GM21515 (cell line): ENCODE measurements around the gene PLEKHG5.
"Not testable (repeated sequence)": the region's sequence is repeated elsewhere in the genome, so short reads cannot be mapped to it uniquely, and the experiment has no call there.

Experiments
- ATAC-seq: cut with Tn5 transposase; IDR thresholded peaks from one replicate; pipeline ENCODE4 v1.9.1; 2021; ENCODE audit not compliant: unreplicated experiment

The PLEKHG5 gene

GRCh38 chr1:6464915-6465314 is 26.6 kb downstream of the PLEKHG5 start:
- no peak for ATAC-seq

DNA sequence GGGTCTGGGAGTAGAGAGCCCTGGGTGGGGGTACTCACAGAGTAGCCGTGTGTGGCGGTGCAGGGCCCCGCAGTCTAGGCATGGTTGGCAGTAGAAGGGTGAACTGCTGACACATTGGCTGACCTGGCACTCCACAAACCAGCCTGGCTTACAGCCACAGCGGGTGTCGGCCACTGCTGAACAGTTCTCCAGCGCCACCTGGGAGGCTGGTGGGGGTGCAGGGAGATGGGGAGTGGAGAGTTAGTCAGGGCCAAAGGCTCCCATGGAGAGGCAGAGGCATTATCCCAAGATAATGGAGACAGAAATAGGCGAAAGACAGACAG is 27.0 kb downstream of the PLEKHG5 start:
- no peak for ATAC-seq

DNA sequence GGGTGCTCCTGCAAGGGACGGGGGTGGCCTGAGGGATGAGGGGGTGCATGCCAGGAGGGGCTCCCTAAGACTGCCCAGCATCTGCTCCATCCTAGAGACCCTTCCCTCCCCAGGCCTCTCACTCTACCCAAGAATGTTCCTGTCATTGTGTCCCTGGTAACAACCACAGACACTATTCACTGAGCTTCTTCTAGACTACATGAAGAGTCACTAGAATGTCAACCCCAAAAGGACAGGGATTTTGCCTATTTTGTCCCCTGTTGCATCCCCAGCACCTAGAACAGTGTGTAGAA is 28.4 kb downstream of the PLEKHG5 start:
- no peak for ATAC-seq

- no peak for ATAC-seq
Measured at GRCh38 chr1:6462412-6463119, 28.9 kb downstream of the PLEKHG5 start.

GRCh38 chr1:6461538-6462411 is 29.7 kb downstream of the PLEKHG5 start:
- no peak for ATAC-seq

DNA sequence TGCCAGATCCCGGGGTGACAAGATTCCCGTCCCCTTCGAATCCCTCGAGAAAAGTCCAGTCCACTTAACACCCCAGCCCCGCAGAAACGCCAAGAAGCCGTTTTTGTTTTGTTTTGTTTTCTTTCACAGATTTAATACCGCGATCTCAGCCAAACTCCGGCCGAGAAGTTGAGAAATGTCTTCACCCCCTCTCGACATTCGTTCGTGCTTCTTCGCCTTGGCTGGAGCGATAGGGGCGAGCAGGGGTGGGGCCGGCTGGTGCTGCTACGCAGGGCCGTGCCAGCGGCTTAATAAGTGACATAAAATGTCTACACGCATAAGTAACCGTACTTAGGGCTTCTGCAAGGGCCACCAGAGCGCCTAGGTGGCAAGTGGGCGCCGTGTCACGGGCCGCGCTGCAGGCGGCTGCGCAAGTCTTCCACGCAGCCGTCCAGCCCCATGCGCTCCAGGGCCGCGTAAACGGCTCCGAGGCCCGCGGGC is 30.4 kb downstream of the PLEKHG5 start:
- no peak for ATAC-seq

DNA sequence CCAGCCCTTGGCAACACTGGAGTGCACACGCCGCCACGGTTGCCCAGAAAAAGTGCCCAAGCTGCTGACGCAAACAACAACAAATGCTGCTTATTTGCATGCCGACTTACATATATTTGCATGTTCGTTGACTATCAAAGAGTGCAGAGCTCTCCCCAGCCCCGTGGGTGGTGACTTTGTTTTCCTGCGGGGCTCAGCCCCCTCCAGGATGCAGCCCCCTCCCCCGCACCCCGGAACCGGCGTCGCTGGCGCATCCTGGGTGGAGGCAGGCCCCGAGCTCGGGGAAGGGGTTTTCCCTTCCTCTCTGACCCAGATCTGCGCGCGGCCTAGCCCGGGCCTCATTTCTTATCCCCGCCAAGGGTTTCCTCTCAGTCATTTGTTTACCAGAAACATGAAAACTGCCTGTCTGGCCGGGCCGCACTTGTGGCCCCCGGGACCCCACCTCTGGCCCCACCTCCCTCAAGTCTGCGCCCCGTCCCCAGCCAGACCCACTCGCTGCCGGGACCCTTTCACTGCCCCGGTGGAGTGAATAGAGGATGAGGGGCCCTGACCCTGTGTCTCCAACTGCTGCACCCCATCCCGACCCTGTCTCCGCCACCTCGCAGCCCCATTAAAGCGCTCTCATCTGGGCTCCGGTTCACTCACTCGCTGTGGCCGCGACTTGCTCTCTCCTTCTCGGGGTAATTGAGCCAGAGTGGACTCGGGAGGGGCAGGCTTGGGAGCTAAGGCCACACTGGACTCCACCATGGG is 31.0 kb downstream of the PLEKHG5 start:
- ATAC-seq = no peak

GRCh38 chr1:6459850-6460265 is 31.6 kb downstream of the PLEKHG5 start:
- ATAC-seq = no peak

DNA sequence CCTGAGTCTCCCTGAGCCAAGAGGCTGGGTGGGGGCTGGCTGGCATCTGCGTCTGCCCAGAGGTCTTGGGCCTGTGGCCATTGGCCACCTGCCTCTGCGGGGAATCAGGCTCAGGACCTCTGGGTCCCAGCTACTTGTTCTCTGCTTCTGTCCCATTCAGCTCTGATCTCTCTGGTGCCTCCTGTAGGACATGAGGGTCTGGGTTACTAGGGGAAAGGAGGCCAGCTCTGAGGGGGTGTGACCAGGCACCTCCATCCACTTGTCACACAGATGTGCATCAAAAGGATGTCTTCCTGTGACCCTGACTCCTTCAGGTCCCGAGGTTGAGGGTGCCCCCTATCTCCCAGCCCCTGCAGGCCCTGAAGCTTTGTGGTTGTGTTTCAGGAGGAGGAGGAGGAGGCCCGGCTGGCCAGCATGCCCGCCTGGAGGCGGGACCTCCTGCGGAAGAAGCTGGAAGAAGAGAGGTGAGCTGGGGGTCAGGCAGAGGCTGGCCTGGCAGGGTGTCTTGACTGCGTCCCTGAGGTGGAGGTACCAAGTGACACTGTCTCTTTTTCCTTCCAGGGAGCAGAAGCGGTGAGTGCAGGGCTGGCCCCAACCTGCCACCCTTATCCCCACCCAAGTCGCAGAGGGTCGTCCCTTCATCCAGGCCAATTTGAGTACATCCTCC is 34.5 kb downstream of the PLEKHG5 start:
- no peak for ATAC-seq

- not testable (repeated sequence) for ATAC-seq
Measured at GRCh38 chr1:6455752-6456520, 35.5 kb downstream of the PLEKHG5 start.

DNA sequence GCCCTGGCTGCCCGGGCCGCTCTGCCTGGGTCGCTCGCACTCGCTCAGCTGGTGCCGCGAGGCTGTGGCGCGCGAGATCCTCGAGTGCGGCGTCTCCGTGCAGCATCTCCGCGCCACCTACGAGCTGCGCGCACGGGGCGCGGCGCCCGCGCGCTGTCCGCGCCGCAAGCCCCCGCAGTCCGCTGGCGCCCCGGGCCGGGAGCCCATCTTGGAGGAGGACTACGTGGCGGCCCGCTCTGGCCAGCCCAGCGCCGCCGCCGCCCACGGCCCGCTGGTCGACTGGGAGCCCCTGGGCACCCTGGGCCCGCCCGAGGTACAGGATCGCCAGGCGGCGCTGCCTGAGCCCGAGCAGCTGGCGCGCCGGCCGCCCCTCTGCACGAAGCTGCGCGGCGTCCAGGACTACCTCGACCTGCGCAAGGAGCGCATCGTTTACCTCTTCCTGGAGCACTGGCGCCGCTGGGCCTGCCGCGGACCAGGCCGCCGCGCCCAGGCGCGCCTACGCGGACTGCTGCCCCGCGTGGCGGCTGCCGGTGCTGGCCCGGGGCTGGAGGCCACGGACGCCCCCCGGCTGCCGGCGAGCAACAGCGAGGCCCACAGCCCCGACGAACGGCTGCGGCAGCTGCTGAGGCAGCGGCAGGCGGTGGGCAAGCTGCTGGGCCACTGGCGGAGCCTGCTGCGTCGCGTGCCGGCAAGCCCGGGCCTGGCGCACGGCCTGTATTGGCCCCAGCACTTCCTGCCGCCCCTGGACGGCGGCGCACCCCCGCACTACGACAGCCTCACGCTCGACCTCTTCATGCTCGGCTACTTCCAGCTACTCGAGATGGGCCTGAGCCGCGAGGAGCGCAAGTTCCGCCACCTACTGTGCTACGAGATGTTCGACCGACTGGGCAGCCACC is 36.4 kb downstream of the PLEKHG5 start:
- ATAC-seq = no peak

- not testable (repeated sequence) for ATAC-seq
Measured at GRCh38 chr1:6453895-6454855, 37.3 kb downstream of the PLEKHG5 start.

GRCh38 chr1:6450943-6451373 is 40.5 kb downstream of the PLEKHG5 start:
- no peak for ATAC-seq

DNA sequence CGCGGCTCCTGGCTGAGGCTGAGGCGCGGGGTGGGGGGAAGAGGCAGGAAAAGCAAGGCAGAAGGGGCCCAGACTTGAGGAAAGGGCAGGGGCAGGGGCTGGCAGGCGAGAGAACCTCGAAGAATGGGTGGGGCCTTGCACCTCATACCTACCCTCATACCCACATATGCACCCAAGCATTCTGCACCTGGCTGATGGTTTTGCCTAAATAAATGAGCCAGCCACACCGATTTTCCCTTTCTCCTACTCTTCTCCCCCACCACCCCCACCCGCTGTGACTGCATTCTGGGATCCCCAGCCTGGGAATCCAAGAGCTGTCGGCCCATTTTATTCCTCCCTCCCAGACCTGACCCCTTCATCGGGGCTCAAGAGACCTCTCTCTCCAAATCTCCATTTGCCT is 41.0 kb downstream of the PLEKHG5 start:
- not testable (repeated sequence) for ATAC-seq

- ATAC-seq = no peak
Measured at GRCh38 chr1:6450005-6450450, 41.4 kb downstream of the PLEKHG5 start.

DNA sequence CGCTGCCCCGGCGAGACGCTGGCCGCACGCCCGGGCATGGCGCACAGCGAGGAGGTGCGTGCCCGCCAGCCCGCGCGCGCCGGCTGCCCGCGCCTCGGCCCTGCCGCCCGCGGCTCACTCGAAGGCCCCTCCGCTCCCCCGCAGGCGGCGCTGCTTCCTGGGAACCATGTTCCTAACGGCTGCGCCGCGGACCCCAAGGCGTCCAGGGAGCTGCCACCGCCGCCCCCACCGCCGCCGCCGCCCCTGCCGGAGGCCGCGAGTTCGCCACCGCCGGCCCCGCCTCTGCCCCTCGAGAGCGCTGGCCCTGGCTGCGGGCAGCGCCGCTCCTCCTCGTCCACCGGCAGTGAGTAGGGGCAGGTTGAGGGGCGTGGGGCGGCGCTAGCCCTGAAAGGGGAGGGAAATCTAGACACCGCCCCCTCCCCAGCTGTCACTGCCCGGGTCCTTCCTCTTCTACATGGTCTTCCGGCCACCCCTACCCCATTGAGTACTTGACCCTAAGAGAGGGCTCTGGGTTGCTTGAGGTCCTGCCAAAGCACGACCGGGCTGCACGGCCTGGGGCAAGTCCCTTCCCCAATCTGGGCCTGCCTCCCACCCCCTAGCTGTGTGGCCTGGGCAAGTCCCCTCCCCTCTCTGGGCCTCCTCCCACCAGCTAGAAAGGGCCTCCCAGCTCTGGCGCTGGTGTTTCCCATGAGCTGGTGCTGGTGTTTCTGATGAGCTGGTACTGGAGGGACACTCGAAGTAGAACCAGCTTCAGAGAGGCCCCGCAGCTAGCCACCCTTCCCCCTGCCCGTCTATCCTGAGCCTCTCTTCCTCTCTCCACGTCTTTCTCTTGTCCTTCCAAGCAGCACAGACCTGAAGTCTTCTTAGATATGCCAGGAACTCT is 42.5 kb downstream of the PLEKHG5 start:
- ATAC-seq = no peak
